Fibroblast of villous mesenchyme (primary cell): ENCODE measurements around the gene SLFN5. TPM values are rescaled to one million over a fixed set of nuclear protein-coding genes. Genes with fewer than 3 reads are reported as not detected.
A peak's percentile ranks its signal among the peaks of the same experiment; 100 is the strongest.

ENCODE experiments used
- DNase-seq: peaks from one replicate; pipeline ENCODE4 v3.0.0-alpha.2; 2010; ENCODE audit warnings: low read depth
- H3K4me3 ChIP-seq: 2 replicates; pipeline ENCODE4 v1.5.1; 2011; ENCODE audit warnings: low read depth, mild to moderate bottlenecking, low read length
- total RNA-seq: library from RNA; depleted of rRNA; stranded (reverse); fragments of >200 nt; gene quantifications from 2 replicates; pipeline ENCODE4 v1.2.3, GENCODE V29; 2012
- TF ChIP-seq, protein P1 (sequence below): IDR thresholded peaks from 2 replicates; pipeline ENCODE4 v1.5.1; 2012; ENCODE audit warnings: low read depth, mild to moderate bottlenecking, low read length; ENCODE audit not compliant: insufficient read depth

SLFN5 gene
- total RNA-seq, 1 donor = 67.8 TPM

GRCh38 chr17:35283767-35284166 is 40.9 kb downstream of the SLFN5 start:
- TF ChIP-seq, protein P1, sequence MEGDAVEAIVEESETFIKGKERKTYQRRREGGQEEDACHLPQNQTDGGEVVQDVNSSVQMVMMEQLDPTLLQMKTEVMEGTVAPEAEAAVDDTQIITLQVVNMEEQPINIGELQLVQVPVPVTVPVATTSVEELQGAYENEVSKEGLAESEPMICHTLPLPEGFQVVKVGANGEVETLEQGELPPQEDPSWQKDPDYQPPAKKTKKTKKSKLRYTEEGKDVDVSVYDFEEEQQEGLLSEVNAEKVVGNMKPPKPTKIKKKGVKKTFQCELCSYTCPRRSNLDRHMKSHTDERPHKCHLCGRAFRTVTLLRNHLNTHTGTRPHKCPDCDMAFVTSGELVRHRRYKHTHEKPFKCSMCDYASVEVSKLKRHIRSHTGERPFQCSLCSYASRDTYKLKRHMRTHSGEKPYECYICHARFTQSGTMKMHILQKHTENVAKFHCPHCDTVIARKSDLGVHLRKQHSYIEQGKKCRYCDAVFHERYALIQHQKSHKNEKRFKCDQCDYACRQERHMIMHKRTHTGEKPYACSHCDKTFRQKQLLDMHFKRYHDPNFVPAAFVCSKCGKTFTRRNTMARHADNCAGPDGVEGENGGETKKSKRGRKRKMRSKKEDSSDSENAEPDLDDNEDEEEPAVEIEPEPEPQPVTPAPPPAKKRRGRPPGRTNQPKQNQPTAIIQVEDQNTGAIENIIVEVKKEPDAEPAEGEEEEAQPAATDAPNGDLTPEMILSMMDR = no peak
- no peak overlapping the region for H3K4me3 ChIP-seq
- no peak for DNase-seq

DNA sequence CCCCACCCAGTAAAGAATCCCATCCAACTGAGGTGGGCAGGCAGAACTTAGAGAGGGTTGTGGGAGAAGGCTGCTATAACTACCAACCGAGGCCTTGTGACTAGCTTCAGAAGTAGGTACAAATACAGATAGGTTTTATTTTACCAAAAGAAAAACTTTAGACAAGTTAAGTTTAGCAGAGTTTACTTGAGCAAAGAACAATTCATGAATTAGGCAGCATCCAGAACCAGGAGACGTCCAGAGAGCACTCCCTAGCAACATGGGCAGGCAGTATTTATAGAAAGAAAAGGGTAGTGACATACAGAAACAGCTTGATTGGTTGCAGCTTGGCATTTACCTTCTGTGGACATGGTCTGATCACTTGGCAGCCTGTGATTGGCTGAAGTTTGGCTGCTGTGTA is 42.1 kb downstream of the SLFN5 start:
- TF ChIP-seq, protein P1 = no peak
- no peak overlapping the region for H3K4me3 ChIP-seq
- DNase-seq = no peak

DNA sequence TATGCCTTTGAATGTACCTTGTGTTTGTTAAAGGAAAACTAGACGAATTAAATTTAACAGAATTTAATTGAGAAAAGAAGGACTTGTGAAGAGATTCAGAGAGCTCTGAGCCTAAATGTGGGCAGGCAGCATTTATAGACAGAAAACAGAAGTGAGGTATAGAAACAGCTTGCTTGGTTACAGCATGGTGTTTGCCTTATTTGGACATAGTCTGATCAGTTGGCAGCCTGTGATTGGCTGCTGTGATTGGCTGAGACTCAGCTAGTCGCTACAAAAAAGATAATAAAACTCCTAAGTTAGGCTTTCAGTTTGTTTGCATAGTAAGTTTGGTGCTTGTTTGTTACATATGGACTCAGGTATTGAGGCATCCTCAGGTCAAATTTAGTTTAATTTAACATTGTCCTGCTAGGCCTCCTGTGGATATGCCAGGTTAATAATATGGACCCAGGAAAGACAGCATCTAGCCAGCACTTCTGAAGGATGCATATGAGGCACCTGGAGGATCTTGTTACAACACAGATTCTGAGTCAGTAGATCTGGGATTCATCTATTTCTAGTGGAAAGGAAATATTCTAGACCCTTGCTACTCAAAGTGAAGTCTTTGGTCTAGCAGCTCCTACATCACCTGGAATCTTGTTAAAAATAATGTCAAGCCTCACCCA is 43.4 kb downstream of the SLFN5 start:
- H3K4me3 ChIP-seq = no peak overlapping the region
- peak; percentile 38 for DNase-seq
- TF ChIP-seq, protein P1 = no peak

DNA sequence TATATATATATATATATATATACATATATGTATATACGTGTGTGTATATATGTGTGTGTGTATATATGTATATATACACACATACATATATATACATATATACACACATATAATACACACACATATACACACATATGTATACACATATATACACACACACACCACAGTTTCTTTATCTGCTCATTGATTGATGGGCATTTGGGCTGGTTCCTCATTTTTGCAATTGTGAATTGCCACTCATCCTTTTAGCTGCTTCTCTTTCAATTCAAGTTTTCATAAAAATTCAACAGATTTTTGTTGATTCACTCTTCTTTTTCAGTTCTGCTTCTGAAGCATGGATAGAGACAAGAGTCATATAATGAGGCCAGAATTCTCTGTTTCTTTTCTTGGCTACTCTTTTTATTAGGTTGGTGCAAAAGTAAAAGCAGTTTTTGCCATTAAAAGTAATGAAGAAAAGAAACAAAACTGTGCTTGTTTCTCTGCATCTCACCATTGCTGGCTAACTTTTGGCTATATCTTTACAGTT is 44.5 kb downstream of the SLFN5 start:
- no peak overlapping the region for H3K4me3 ChIP-seq
- DNase-seq = no peak
- TF ChIP-seq, protein P1 = no peak

GRCh38 chr17:35289222-35289621 is 46.4 kb downstream of the SLFN5 start:
- TF ChIP-seq, protein P1 = no peak
- DNase-seq = no peak
- H3K4me3 ChIP-seq = no peak overlapping the region

DNA sequence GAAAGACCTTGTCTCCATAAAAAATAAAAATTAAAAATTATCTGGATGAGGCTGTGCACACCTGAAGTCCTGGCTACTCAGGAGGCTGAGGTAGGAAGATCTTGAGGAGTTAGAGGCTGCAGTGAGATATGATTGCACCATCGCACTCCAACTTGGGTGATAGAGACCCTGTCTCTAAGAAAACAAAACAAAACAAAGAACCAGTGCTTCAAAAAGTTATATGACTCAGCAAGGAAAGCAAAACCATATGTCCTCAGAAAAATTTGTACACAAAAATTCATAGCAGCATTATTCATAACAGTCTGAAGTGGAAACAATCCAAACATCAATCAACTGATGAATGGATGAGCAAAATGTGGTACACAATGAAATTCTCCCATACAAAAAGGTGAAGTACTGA is 48.9 kb downstream of the SLFN5 start:
- DNase-seq = peak; percentile 48
- no peak overlapping the region for H3K4me3 ChIP-seq
- TF ChIP-seq, protein P1 = no peak
